Measurements from ENCODE around the gene ADAT3.
A peak's percentile ranks its signal among the peaks of the same experiment; 100 is the strongest.

Gene ADAT3

DNA sequence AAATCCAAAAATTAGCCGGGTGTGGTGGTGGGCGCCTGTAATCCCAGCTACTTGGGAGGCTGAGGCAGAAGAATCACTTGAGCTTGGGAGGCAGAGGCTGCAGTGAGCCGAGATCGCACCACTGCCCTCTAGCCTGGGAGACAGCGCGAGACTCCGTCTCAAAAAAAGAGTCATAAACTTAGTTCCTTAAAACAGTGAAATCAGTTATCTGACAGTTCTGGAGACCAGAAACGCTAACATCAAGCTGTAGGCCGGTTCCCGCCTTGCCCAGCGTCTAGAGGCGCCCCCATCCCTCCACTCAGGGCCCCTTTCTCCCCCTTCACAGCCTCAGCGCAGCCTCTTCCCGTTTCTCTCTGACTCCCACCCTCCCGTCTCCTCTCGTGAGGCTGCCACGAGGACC is 11.9 kb downstream of the ADAT3 start:
- no peak for DNase-seq

DNA sequence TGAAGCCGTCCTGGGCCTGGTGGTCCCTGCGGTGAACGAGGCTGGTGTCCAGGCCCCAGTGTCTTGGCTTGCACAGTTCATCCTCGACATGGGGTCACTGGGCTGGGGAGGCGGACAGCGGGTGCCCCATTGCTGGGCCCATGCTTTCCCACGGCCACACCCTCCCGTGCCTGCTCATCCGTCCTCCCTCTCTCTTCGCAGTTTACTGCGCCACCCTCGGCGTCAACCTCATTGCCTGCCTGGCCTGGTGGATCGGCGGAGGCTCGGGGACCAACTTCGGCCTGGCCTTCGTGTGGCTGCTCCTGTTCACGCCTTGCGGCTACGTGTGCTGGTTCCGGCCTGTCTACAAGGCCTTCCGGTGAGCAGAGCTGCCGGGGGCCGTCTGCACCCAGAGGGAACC is 12.7 kb downstream of the ADAT3 start:
- no peak for DNase-seq

DNA sequence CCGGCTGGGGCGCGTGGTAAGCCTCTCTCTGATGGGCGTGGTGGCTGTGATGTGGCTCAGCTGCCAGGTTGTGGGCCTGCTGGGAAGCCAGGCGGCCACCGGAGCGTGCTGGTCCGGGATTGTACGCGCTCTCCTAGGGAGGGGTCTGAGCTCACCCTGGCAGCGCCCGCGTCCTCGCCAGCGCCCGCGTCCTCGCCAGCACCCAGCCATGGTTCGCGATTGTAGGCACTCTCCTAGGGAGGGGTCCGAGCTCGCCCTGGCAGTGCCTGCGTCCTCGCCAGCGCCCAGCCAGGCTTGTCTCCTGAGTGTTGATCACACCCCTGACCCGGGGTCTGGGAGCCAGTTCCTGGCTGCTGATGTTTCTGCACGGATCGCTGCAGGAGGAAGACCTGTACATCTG is 13.8 kb downstream of the ADAT3 start:
- DNase-seq = no peak

DNA sequence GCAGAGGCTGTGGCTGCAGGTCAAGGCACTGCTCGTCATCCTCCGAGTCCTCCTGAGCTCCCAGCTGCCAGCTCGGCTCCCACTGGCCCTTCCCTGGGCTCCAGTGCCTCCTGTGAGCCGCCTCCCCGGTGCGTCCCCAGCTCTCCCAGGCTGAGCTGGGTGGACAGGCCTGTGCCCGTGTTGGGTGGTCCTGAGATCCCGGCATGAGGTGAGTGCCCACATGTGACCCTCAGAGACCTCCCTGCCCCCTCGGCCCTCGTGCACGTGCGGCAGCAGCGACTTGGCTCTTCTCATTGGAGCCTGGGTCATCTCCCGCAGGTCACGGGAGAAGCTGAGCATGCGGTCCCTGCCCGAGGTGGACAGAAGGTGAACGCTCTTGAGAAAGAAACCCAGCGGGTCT is 15.4 kb downstream of the ADAT3 start:
- DNase-seq = no peak

DNA sequence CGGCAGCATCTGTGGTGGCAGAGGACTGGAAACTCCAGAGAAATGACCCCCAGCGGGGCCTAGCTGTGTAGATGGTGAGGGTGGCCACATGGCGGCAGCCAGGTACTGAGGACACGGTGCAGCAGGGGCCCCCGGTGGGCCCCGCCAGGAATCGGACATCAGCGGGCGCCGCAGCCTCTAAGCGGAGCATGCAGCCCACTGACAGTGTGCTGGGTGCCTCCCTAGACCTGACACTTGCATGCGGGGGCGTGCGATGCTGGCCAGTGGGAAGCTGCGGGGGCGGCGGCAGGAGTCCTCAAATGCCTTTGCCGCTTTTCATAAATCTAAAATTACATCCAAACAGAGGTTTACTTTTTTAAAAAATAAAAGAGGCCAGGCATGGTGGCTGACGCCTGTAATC is 16.1 kb downstream of the ADAT3 start:
- no peak for DNase-seq

DNA sequence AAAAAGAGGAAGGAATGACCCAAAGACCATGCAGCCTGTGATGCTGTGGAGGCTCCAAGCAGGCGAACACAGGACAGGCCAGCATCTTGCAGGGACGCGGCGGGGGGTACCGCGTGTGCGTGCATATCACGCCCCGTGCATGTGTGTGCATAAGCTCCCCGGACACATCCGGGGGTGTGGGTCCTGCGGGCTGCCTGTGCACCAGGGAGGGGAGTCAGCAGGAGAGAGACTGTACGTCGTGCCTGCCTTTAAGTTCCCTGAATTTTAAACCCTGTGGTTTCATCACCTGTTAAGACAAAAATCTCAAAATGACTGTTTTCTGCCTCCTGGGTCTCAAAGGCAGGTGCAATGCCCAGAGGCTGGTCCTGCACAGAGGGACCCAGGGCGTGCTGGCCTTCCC is 16.6 kb downstream of the ADAT3 start:
- no peak for DNase-seq

DNA sequence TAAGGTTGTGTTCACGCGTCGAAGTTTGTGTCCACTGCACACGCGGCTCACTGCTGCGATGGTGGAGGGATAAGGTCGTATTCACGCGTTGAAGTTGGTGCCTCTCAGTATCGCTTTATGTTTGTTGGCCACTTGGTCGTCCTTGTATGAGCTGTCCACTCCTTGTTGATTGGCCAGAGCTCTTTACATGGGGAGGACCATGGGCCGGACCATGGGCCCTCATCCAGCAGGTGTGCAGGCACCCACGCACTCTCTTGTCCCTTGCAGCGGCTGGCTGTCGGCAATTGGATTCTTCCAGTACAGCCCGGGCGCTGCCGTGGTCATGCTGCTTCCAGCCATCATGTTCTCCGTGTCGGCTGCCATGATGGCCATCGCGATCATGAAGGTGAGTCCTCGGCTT is 17.6 kb downstream of the ADAT3 start:
- no peak for DNase-seq

DNA sequence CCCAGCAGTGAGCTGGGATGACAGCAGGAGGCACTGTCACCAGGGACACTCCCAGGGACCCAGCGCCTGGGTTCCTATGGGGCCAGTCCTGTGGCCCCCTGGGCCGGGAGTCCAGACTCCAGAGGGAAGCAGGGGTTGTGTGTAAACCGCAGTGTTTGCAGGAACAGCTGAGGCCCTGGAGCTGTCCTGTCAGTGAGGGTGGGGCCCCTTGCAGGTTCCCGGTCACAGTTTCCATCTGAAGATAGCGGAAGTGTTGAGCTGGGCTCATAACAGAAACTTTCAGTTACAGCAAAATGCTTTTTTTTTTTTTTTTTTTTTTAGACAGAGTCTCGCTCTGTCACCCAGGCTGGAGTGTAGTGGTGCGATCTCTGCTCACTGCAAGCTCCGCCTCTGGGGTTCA is 18.1 kb downstream of the ADAT3 start:
- peak; percentile 51 for DNase-seq

DNA sequence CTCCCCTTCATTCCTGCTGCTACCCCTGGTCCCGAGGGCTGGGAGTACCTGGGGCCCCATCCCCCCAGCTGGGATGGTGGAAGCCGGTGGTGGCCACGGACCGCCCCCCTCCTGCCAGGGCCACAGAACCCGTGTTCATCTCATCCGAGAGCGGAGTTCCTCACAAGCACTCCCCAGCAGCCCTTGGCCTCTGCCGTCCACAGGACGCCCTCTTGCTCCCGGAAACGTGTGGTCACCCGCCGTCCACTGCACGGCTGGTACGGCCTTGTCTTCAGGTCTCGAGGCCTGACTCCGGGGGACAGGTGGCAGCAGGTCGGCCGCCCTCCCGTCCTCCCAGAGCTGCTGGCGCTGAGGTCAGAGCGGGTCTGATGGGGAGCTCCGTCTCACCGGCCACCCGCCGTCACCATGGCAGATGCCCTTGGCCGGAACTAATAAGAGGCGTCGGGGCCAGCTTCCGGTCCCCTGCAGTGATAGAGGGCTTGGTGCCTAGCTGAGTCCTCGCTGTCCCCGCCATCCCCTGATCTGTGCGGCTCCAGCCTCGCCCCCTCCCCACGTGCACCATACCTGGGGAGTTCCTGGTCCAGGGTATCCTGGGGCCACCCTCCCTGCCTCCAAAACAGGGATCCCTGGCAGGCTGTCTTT is 19.2 kb downstream of the ADAT3 start:
- DNase-seq = no peak

DNA sequence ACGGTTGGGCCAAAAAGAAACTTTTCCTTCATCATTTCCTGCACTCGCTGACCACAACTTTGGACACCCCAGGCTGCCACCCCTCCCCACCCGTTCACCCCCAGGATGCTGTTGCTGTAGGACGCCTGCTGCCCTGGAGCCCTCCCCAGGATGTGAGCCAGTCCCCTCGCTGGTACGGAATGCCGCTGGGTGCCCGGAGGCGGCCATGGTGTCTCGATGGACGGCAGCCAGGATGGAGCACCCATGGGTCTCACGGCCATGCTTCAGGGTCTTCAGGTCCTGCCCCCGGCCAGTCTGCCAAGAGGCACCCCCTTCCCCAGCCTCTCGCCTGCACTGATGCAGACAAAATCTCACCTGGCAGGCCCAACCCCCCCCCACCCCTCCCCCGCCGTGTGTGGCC is 20.3 kb downstream of the ADAT3 start:
- DNase-seq = no peak

DNA sequence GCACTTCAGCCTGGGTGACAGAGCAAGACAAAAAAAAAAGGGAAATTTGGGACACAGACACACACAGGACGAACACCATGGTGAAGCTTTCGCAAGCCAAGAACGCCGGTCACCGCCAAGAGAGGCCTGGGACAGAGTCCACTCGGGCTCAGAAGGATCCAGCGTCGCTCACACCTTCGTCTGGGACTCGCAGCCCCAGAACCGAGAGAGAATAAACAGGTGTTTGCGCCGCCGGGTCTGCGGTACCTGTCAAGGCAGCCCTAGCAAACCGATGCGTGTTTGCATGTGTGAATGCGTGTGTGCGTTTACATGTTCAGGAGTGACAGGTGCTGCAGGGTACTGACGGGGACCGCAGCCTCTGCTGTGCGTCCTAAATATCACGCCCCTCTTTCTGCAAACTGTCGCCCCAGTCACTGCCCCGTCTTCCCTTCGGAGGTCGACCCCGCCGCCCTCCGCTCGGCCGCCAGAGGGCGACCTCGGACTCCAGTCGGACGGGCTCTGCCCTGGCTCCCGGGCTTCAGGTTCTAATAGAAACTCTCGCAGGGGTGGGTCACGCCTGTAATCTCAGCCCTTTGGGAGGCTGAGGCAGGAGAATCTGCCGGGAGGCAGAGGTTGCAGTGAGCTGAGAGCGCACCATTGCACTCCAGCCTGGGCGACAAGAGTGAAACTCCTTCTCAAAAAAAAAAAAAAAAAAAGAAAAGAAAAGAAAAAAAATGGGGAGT is 24.0 kb downstream of the ADAT3 start:
- peak; percentile 87 for DNase-seq

DNA sequence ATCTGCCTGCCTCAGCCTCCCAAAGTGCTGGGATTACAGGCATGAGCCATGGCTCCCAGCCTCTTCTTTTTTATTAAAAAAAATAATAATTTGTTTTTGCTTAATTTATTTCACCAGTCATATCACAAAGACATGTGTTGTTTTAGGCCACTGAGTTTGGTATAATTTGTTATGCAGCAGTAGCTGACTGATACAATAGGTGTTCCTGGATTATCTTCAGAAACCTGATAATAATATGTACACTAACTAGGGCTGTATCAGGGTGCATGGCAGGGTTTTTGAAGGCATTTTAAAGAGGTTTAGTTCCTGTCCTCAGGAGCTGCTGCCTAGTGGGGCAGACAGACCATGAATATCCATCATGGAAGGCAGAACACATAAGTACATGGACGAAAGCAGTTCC is 26.2 kb downstream of the ADAT3 start:
- DNase-seq = no peak

DNA sequence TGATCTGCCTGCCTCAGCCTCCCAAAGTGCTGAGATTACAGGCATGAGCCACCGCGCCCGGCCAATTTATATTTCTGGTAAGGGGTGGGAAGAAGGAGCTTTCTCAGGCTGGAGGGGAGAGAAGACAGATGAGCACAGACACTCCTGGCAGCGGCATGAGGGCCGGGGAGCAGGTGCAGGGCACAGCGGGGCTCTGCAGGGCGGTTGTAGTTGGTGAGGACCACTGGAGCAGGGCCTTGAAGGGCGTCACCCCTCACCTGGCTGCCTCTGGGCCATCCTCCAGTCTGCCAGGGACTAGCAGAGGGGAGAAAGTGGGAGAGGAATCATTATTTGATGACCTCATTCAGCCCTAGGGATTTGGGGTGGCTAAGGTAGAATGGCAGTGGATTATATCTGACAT is 27.2 kb downstream of the ADAT3 start:
- DNase-seq = no peak

DNA sequence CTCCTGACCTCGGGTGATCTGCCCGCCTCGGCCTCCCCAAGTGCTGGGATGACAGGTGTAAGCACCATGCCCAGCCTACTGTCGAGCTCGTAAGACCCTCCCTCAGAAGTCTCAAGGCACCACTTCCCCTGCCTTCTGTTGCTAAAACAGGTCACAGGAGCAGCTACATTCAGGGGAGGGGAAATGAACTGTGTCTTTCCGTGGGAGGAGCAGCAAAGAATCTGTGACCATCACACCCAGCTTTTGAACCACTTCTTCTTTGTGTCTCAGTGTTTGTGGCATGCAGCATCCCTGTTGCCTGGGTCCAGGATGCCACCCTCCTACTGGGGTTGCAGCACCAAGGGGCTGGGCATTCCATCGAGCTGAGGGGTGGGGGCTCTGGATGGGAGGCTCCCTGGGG is 28.0 kb downstream of the ADAT3 start:
- no peak for DNase-seq

DNA sequence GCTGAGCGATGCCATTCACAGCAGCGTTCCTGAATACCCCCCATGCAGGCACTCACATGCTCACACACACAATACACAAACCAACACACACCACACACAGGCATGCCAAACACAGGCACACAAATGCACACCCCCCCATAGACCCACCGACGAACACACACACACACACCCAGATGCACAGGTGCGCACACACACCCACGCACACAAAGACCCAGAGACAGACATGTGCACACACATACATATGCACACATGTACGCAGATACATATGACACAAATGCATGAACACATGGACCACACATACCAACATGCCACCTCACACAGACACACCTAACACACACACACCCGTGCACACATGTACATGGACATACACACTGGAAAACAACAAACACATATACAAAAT is 28.7 kb downstream of the ADAT3 start:
- DNase-seq = no peak

DNA sequence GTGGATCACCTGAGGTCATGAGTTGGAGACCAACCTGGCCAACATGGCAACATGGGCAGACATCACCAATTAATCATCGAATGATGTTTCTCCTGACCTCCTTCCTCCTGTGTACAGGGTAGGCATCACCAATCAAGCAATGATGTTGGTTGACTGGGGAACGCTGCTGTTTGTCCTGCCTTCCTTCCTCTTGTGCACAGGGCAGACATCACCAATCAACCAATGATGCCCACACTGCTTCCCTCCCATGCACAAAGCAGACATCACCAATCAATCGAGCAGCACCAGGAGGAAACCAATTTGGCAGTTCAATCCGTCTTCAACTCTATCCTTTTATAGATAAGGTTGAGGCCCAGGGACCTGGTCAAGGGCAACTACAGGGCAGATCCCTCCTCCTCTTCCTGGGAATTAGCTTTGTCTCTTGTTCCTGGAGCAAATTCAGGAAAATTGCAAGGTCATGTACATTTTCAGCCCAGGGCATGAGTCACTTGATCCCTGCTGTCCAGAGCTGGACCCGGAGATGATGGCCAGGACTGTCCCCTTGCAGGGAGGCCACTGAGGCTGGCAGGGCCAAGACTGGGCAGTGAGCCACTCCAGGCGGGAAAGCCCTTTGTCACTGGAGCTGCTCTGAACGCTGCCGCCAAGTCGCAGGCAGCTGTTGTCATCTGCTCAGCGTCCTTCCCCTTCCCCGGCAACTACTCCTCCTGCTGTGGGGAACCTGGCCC is 30.4 kb downstream of the ADAT3 start:
- no peak for DNase-seq

DNA sequence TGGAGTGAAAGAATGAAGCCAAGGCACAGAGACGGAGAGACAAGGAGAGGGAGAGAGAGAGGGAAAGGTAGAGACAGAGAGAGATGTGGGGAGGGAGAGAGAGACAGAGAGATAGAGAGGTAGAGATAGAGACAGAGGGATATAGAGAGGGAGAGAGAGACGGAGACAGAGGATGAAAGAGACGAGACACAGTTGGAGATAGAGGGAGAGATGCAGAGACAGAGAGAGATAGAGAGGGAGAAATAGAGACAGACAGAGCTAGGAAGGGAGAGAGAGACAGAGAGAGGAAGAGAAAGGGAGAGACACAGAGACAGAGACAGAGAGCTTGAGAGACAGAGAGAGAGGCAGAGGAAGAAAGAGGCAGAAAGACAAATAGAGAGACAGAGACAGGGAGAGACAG is 31.2 kb downstream of the ADAT3 start:
- no peak for DNase-seq

DNA sequence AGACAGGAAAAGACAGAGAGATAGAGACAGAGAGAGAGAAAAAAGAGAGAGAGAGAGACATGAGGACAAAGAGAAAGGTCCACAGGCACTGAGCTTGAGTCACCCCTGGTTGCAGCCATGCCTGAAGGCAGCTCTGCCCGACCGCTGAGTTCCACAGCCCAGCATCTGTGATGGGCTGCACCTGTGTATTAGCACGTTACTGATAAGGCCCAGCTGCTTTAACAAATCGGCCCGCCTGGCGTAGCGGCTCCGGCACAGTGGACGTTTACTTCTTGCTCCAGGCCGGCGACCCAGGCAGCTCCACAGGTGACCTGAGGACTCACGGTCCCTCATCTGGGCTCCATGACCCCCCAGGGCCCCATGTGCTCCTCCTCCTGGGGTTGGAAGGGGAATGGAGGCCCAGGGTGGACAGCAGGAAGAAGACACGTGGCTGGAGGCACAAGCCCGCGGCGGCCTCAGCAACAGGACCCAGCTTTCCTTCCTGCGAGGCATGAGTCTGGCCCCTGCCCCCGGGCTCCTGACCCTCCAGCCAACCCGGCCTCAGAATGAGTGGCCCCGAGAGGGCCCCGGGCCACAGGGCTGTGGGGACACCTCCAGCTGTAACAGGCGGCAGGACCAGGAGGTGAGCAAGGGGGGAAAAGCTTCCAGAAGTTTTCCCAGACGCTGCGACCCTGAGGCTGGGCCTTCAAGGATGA is 31.9 kb downstream of the ADAT3 start:
- no peak for DNase-seq

DNA sequence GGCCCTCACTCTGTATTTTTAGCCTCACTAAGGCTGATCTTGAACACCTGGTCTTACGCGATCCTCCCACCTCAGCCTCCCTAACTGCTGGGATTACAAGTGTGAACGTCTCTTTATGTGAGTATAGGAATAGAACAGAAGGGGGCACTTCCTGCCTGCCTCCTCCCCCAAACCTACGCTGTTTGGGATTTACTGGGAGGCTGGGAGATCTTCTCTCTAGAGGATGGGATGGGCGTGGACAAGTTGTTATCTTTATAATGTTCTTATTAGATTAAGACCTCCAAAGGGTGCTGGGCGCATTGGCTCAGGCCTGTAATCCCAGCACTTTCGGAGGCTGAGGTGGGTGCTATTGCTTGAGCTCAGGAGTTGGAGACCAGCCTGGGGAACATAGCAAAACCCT is 32.9 kb downstream of the ADAT3 start:
- DNase-seq = no peak

DNA sequence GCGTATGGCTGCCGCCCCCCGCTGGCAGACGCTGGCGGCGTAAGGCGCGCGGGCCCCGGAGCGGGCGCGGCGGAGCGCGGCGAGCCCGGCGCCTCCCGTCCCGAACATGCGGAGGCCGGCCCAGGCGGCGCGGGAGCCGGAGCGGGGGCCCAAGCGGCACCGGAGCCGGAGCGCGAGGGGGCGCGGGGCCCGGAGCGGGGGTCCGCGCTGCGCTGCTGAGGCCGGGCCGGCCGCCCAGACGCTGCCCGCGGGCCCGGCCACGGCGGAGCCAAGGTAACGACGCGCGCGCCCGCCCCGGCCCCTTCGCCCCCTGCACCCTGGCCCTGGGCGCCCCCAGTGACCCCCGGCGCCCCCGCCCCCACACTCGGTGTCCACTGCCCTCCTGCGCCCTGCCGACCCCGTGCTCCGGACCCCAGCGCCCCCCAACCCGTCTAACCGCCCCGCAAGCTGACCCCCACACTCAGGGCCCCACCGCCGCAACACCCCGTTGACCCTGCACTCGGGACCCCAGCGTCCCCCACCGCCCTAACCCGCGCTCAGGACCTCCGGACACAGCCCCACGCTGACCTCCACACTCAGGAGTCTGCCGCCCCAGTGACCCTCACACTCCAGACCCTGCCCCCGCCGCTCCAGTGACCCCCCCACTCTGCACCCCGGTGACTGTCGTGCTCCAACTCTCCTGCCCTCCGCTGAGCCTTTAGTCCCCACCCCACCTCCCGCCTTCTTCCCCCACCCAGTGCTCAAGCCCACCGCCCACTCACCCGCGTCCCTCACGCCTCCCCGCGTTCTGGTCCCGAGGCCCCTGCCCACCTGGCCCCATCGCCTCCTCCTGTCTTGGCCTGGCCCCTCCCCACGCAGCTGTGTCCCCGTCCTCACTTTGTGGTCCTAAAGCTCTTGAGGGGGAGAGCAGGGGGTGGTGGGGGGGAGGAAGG is 36.2 kb downstream of the ADAT3 start, which contains the start of gene CSNK1G2:
Gene CSNK1G2, plus strand, starts transcription at position 27 of the 932 bp plus-strand sequence. CDS start 28,601 bp downstream, outside the sequence.
- no peak for DNase-seq

DNA sequence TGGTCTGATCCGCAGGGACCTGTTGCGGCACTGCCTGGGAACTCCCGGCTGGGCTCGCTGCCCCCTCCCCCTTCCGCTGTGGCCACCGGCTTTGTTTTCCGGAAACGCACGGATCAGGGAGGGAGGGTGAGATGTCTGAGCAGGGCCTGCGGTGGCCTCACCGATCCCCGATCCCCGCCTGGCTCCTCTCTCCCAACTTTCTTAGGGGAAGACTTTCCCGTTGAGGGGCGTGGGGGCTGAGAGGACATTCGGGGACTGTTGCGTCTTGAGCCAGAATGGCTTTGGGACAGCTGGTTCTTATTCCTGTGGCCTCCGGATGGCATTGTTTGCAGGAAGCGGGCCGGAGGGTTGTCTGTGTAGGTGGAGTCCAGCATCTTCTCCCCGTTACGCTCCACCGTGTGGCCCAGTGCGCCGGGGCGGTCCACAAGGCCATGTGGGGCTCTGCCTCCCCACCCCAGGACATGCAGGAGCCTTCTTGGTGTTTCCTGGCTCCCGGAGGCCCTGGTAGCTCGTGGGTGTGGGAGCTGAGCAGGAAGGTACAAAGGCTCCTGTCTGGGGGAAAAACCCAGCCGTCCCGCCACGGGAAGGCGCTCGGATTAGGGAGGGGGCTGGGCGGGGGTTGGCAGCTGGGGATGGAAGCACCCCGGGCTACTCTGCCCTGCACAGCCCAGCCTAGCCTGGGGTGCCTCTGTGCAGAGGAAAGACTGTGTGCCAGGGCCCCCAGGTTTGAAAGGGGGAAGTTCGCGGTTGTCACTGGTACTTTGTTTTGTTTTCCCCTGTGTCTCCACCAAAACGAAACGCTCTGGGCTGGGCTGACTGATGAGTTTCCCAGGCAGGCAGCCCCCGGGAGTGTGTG is 37.1 kb downstream of the ADAT3 start:
- peak; percentile 81 for DNase-seq

Data from CD4-positive, alpha-beta T cell treated with Interleukin-17A for 4 hours (primary cell).